AG08396 (cell line): ENCODE results near the gene TNIK.
"Not testable (repeated sequence)": the region's sequence is repeated elsewhere in the genome, so short reads cannot be mapped to it uniquely, and the experiment has no call there.

Experiments
- DNase-seq: peaks from one replicate; pipeline ENCODE4 v3.0.0; 2012; ENCODE audit warnings: low spot score, mixed read lengths

The TNIK gene

GRCh38 chr3:171307046-171307585 lies 153.1 kb downstream of the TNIK start:
- no peak for DNase-seq

- peak; percentile 77 for DNase-seq
These were observed 153.6 kb downstream of the TNIK start for GRCh38 chr3:171306631-171307030.

GRCh38 chr3:171305823-171306222 lies 154.4 kb downstream of the TNIK start:
- not testable (repeated sequence) for DNase-seq

- DNase-seq = not testable (repeated sequence)
These were observed 155.7 kb downstream of the TNIK start for GRCh38 chr3:171304498-171304897.

- not testable (repeated sequence) for DNase-seq
These were observed 156.2 kb downstream of the TNIK start for GRCh38 chr3:171304017-171304416.

- DNase-seq = no peak
These were observed 158.2 kb downstream of the TNIK start for GRCh38 chr3:171301998-171302397.

- DNase-seq = no peak
These were observed 159.2 kb downstream of the TNIK start for GRCh38 chr3:171301002-171301401.

GRCh38 chr3:171297951-171298350 lies 162.3 kb downstream of the TNIK start:
- no peak for DNase-seq

- DNase-seq = no peak
These were observed 163.0 kb downstream of the TNIK start for GRCh38 chr3:171297207-171297606.

- no peak for DNase-seq
These were observed 164.5 kb downstream of the TNIK start for GRCh38 chr3:171295484-171296373.

- DNase-seq = no peak
These were observed 166.9 kb downstream of the TNIK start for GRCh38 chr3:171293142-171293782.

GRCh38 chr3:171290680-171291079 lies 169.5 kb downstream of the TNIK start:
- no peak for DNase-seq

- DNase-seq = no peak
These were observed 170.9 kb downstream of the TNIK start for GRCh38 chr3:171289291-171289690.

GRCh38 chr3:171287761-171288160 lies 172.4 kb downstream of the TNIK start:
- not testable (repeated sequence) for DNase-seq

- DNase-seq = no peak
These were observed 173.5 kb downstream of the TNIK start for GRCh38 chr3:171286580-171287249.

- no peak for DNase-seq
These were observed 174.9 kb downstream of the TNIK start for GRCh38 chr3:171285287-171285686.

GRCh38 chr3:171284308-171285075 lies 175.7 kb downstream of the TNIK start:
- peak; percentile 84 for DNase-seq

GRCh38 chr3:171283848-171284222 lies 176.4 kb downstream of the TNIK start:
- no peak for DNase-seq

GRCh38 chr3:171283183-171283847 lies 176.9 kb downstream of the TNIK start:
- DNase-seq = no peak

- DNase-seq = no peak
These were observed 178.2 kb downstream of the TNIK start for GRCh38 chr3:171282041-171282440.
